ENCODE data around the gene DYNLL2.

DYNLL2 gene

GRCh38 chr17:58047376-58048150, 35.7 kb upstream of the DYNLL2 start:
- TF ChIP-seq PPARA (CRISPR knock-in tag; IDR thresholded peaks at IDR 0.05; ENCODE audit: borderline replicate concordance): no peak
- TF ChIP-seq ZNF8 (CRISPR knock-in tag; IDR thresholded peaks at IDR 0.05): no peak
- no peak for TF ChIP-seq CSRNP3 (CRISPR knock-in tag; IDR thresholded peaks at IDR 0.05)
- TF ChIP-seq ZNF70 (CRISPR knock-in tag; IDR thresholded peaks at IDR 0.05): no peak
- no peak for TF ChIP-seq ZFP30 (CRISPR knock-in tag; IDR thresholded peaks at IDR 0.05)
- TF ChIP-seq ESRRG (CRISPR knock-in tag; IDR thresholded peaks at IDR 0.05): no peak
- TF ChIP-seq RARB (CRISPR knock-in tag; IDR thresholded peaks at IDR 0.05): no peak
- TF ChIP-seq ZC3H10 (CRISPR knock-in tag; IDR thresholded peaks at IDR 0.05): no peak
- TF ChIP-seq, protein P1, sequence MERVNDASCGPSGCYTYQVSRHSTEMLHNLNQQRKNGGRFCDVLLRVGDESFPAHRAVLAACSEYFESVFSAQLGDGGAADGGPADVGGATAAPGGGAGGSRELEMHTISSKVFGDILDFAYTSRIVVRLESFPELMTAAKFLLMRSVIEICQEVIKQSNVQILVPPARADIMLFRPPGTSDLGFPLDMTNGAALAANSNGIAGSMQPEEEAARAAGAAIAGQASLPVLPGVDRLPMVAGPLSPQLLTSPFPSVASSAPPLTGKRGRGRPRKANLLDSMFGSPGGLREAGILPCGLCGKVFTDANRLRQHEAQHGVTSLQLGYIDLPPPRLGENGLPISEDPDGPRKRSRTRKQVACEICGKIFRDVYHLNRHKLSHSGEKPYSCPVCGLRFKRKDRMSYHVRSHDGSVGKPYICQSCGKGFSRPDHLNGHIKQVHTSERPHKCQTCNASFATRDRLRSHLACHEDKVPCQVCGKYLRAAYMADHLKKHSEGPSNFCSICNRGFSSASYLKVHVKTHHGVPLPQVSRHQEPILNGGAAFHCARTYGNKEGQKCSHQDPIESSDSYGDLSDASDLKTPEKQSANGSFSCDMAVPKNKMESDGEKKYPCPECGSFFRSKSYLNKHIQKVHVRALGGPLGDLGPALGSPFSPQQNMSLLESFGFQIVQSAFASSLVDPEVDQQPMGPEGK (CRISPR knock-in tag; IDR thresholded peaks at IDR 0.05; ENCODE audit: borderline replicate concordance): no peak
- no peak for TF ChIP-seq GLIS3 (CRISPR knock-in tag; IDR thresholded peaks at IDR 0.05)
- no peak for TF ChIP-seq TCF4 (CRISPR knock-in tag; IDR thresholded peaks at IDR 0.05; ENCODE audit: borderline replicate concordance)
- no peak for TF ChIP-seq BACH2 (CRISPR knock-in tag; IDR thresholded peaks at IDR 0.05; ENCODE audit: borderline replicate concordance)
- TF ChIP-seq ZNF565 (CRISPR knock-in tag; conservative IDR thresholded peaks at IDR 0.05; ENCODE audit: low read depth): no peak
- no peak for TF ChIP-seq ARNTL (CRISPR knock-in tag; IDR thresholded peaks at IDR 0.05; ENCODE audit: borderline replicate concordance, low read depth)
- no peak for TF ChIP-seq CREB5 (CRISPR knock-in tag; IDR thresholded peaks at IDR 0.05; ENCODE audit: low read depth)
- TF ChIP-seq, protein P2, sequence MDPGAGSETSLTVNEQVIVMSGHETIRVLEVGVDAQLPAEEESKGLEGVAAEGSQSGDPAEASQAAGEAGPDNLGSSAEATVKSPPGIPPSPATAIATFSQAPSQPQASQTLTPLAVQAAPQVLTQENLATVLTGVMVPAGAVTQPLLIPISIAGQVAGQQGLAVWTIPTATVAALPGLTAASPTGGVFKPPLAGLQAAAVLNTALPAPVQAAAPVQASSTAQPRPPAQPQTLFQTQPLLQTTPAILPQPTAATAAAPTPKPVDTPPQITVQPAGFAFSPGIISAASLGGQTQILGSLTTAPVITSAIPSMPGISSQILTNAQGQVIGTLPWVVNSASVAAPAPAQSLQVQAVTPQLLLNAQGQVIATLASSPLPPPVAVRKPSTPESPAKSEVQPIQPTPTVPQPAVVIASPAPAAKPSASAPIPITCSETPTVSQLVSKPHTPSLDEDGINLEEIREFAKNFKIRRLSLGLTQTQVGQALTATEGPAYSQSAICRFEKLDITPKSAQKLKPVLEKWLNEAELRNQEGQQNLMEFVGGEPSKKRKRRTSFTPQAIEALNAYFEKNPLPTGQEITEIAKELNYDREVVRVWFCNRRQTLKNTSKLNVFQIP (CRISPR knock-in tag; IDR thresholded peaks at IDR 0.05; ENCODE audit: borderline replicate concordance, low read depth): no peak
- TF ChIP-seq TSHZ2 (CRISPR knock-in tag; IDR thresholded peaks at IDR 0.05): no peak
- peak; percentile 39; the same call in 2 of the 3 replicates for ATAC-seq

GRCh38 chr17:58049533-58049932, 33.7 kb upstream of the DYNLL2 start:
- TF ChIP-seq ZNF70 (CRISPR knock-in tag; IDR thresholded peaks at IDR 0.05) (no peak), TSHZ2 (CRISPR knock-in tag; IDR thresholded peaks at IDR 0.05) (no peak), BACH2 (CRISPR knock-in tag; IDR thresholded peaks at IDR 0.05; ENCODE audit: borderline replicate concordance) (no peak), RARB (CRISPR knock-in tag; IDR thresholded peaks at IDR 0.05) (no peak), TCF4 (CRISPR knock-in tag; IDR thresholded peaks at IDR 0.05; ENCODE audit: borderline replicate concordance) (no peak), ARNTL (CRISPR knock-in tag; IDR thresholded peaks at IDR 0.05; ENCODE audit: borderline replicate concordance, low read depth) (no peak)
- TF ChIP-seq, protein P1 (CRISPR knock-in tag; IDR thresholded peaks at IDR 0.05; ENCODE audit: borderline replicate concordance): no peak
- TF ChIP-seq, protein P2 (CRISPR knock-in tag; IDR thresholded peaks at IDR 0.05; ENCODE audit: borderline replicate concordance, low read depth): no peak
- no peak for ATAC-seq
